Left ventricle myocardium inferior (tissue), 1 donor: Measurements from ENCODE around the gene ARMH4. TPM values are rescaled to one million over a fixed set of nuclear protein-coding genes. Genes with fewer than 3 reads are reported as not detected.

Experiments used
- DNase-seq: peaks from one replicate; pipeline ENCODE4 v3.0.0-alpha.2; 2020
- H3K27ac ChIP-seq: fragments of 200-600 bp; replicated peaks from 2 replicates; pipeline ENCODE4 v1.8.0; 2021
- H3K27me3 ChIP-seq: fragments of 200-600 bp; 2 replicates; pipeline ENCODE4 v1.8.0; 2021; ENCODE audit warnings: low read depth
- H3K36me3 ChIP-seq: fragments of 200-600 bp; 2 replicates; pipeline ENCODE4 v1.8.0; 2021
- H3K4me1 ChIP-seq: fragments of 200-600 bp; 2 replicates; pipeline ENCODE4 v1.8.0; 2021
- H3K4me3 ChIP-seq: fragments of 200-600 bp; 2 replicates; pipeline ENCODE4 v1.8.0; 2021; ENCODE audit warnings: mild to moderate bottlenecking, moderate library complexity
- H3K9me3 ChIP-seq: fragments of 200-600 bp; replicated peaks from 2 replicates; pipeline ENCODE4 v1.8.0; 2021
- CTCF ChIP-seq: fragments of 200-600 bp; IDR thresholded peaks from 2 replicates; pipeline ENCODE4 v1.8.0; 2021; ENCODE audit warnings: antibody characterized with exemption, mild to moderate bottlenecking, borderline replicate concordance
- intact Hi-C: fragments of 100-400 bp; cut with micrococcal nuclease; formaldehyde crosslinking; loops from one replicate; pipeline ENCODE4 v1.11.0; 2022
- total RNA-seq: library from RNA; stranded (reverse); fragmentation: NEBNext Ultra II Directional; extraction: Animal tissue kit (Norgen Biotek cat#: 25700); gene quantifications from one replicate; pipeline ENCODE4 v1.2.1, GENCODE V29; 2021
- donor health status: DM: no; HTN: yes; CAD: no; lungs with severe emphysema.

ARMH4 gene
- total RNA-seq, 1 donor from 2014 or later, result 7.3 TPM

- no peaks in the 10 kb centered on the region for H3K9me3 ChIP-seq
- no peak for TF ChIP-seq CTCF
- peaks cover 21% of the 10 kb centered on the region for H3K27me3 ChIP-seq
- no peak overlapping the region for H3K27ac ChIP-seq
- no peak overlapping the region for H3K4me3 ChIP-seq
- H3K36me3 ChIP-seq, result no peaks in the 10 kb centered on the region
- peaks cover 12% of the 10 kb centered on the region for H3K4me1 ChIP-seq
- intact Hi-C loops, result no loop called here
- DNase-seq, result no peak
Observed at GRCh38 chr14:57962325-57963035, 189.5 kb downstream of the ARMH4 start.

GRCh38 chr14:57961786-57962060 is 190.3 kb downstream of the ARMH4 start:
- no peak for TF ChIP-seq CTCF
- Histone ChIP-seq H3K4me3 (no peak overlapping the region), H3K27me3 (peaks cover 21% of the 10 kb centered on the region), H3K9me3 (no peaks in the 10 kb centered on the region), H3K36me3 (no peaks in the 10 kb centered on the region), H3K27ac (no peak overlapping the region), H3K4me1 (peaks cover 12% of the 10 kb centered on the region)
- intact Hi-C loops, result no loop called here
- DNase-seq, result no peak

GRCh38 chr14:57960946-57961785 is 190.8 kb downstream of the ARMH4 start:
- no peaks in the 10 kb centered on the region for H3K36me3 ChIP-seq
- DNase-seq, result no peak
- TF ChIP-seq CTCF, result no peak
- H3K27me3 ChIP-seq, result peaks cover 21% of the 10 kb centered on the region
- intact Hi-C loops, result no loop called here
- no peak overlapping the region for H3K27ac ChIP-seq
- peaks cover 12% of the 10 kb centered on the region for H3K4me1 ChIP-seq
- H3K4me3 ChIP-seq, result no peak overlapping the region
- H3K9me3 ChIP-seq, result no peaks in the 10 kb centered on the region

- no peak for DNase-seq
- peaks cover 14% of the 10 kb centered on the region for H3K9me3 ChIP-seq
- no peak overlapping the region for H3K4me3 ChIP-seq
- H3K27ac ChIP-seq, result no peak overlapping the region
- peaks cover 4% of the 10 kb centered on the region for H3K4me1 ChIP-seq
- no peak for TF ChIP-seq CTCF
- no peaks in the 10 kb centered on the region for H3K36me3 ChIP-seq
- intact Hi-C loops, result no loop called here
- peaks cover 5% of the 10 kb centered on the region for H3K27me3 ChIP-seq
Observed at GRCh38 chr14:57957441-57957840, 194.6 kb downstream of the ARMH4 start.

Other genes with a start within 250 kb of the ARMH4 start
- gene ACTR10, start 47.9 kb upstream of the ARMH4 start, total RNA-seq, result 71.8 TPM
- 161 TPM for gene PSMA3, start 92.6 kb upstream of the ARMH4 start, total RNA-seq
- 14.2 TPM for gene ARID4A, start 146.3 kb upstream of the ARMH4 start, total RNA-seq
- gene TOMM20L, start 243.7 kb upstream of the ARMH4 start, total RNA-seq, result not detected